Activated gamma-delta T cell (primary cell): ENCODE measurements around the gene ARMC6.

Source experiments
- DNase-seq: peaks from one replicate; lab custom pipeline; 2025; lab: John Stamatoyannopoulos, UW

The ARMC6 gene

DNA sequence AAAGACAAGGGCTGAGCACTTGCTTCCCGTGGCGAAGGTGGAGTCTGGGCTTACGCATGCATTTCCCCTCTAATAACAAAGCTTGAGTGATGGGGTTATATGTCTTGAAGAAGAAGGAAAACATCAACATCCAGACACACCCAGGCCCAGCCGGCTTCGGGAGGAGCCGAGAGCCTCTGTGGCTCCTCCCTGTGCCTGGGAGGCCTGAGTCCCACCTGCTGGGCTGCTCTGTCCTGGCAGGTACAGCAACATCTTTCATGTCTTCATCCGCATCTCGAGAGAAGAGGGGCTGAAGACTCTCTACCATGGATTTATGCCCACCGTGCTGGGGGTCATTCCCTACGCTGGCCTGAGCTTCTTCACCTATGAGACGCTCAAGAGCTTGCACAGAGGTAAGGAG, 74.3 kb downstream of the ARMC6 start:
- DNase-seq, result no peak
